ENCODE data around the gene SNTA1.
"Not testable (repeated sequence)": the region's sequence is repeated elsewhere in the genome, so short reads cannot be mapped to it uniquely, and the experiment has no call there.

- TF ChIP-seq CTCF (IDR thresholded peaks at IDR 0.05 in 8 of 11, conservative IDR thresholded peaks at IDR 0.05 in 3 of 11); POLR2A (IDR thresholded peaks at IDR 0.05): not testable (repeated sequence)
These were observed 54.2 kb downstream of the SNTA1 start for GRCh38 chr20:33389326-33389725.

Measured in spleen (tissue), 7 donors.